Hepatocyte (in vitro differentiated cells): ENCODE data around the gene EXOC4. TPM values are rescaled to one million over a fixed set of nuclear protein-coding genes. Genes with fewer than 3 reads are reported as not detected.

Source experiments
- DNase-seq: peaks from one replicate; pipeline ENCODE4 v3.0.0-alpha.2; 2016; ENCODE audit warnings: low spot score
- H2AFZ ChIP-seq: fragments of 200-600 bp; sonication (generic); 2 replicates; pipeline ENCODE4 v1.6.0; 2016; ENCODE audit warnings: antibody characterized with exemption, mild to moderate bottlenecking
- H3K27ac ChIP-seq: fragments of 200-600 bp; sonication (generic); 2 replicates; pipeline ENCODE4 v1.5.1; 2016; ENCODE audit warnings: mild to moderate bottlenecking
- H3K27me3 ChIP-seq: fragments of 200-600 bp; sonication (generic); 2 replicates; pipeline ENCODE4 v1.6.1; 2016
- H3K36me3 ChIP-seq: fragments of 200-600 bp; sonication (generic); replicated peaks from 2 replicates; pipeline ENCODE4 v1.5.1; 2016; ENCODE audit warnings: low read depth; ENCODE audit not compliant: insufficient read depth
- H3K4me1 ChIP-seq: fragments of 200-600 bp; sonication (generic); 2 replicates; pipeline ENCODE4 v1.5.1; 2016; ENCODE audit warnings: mild to moderate bottlenecking, moderate library complexity; ENCODE audit not compliant: insufficient read depth
- H3K4me2 ChIP-seq: fragments of 200-600 bp; sonication (generic); 2 replicates; pipeline ENCODE4 v1.6.0; 2016
- H3K4me3 ChIP-seq: fragments of 200-600 bp; sonication (generic); 2 replicates; pipeline ENCODE4 v1.5.1; 2016; ENCODE audit warnings: mild to moderate bottlenecking
- H3K79me2 ChIP-seq: fragments of 200-600 bp; sonication (generic); 2 replicates; pipeline ENCODE4 v1.6.0; 2017; ENCODE audit warnings: mild to moderate bottlenecking
- H3K9me2 ChIP-seq: fragments of 200-600 bp; sonication (generic); replicated peaks from 2 replicates; pipeline ENCODE4 v1.6.0; 2017; ENCODE audit warnings: mild to moderate bottlenecking; ENCODE audit not compliant: insufficient read depth
- H3K9me3 ChIP-seq: fragments of 200-600 bp; sonication (generic); 2 replicates; pipeline ENCODE4 v1.5.1; 2016; ENCODE audit warnings: low read depth, mild to moderate bottlenecking
- H4K20me1 ChIP-seq: fragments of 200-600 bp; sonication (generic); 2 replicates; pipeline ENCODE4 v1.6.0; 2016; ENCODE audit warnings: mild to moderate bottlenecking; ENCODE audit not compliant: insufficient read depth, poor library complexity, severe bottlenecking
- CTCF ChIP-seq: fragments of 200-600 bp; sonication (generic); IDR thresholded peaks from 2 replicates; pipeline ENCODE4 v1.5.1; 2016; ENCODE audit warnings: antibody characterized with exemption, mild to moderate bottlenecking; ENCODE audit not compliant: poor library complexity
- EZH2 ChIP-seq: fragments of 200-600 bp; sonication (generic); IDR thresholded peaks from 2 replicates; pipeline ENCODE4 v1.6.1; 2016; ENCODE audit warnings: antibody characterized with exemption, mild to moderate bottlenecking, borderline replicate concordance
- EZH2phosphoT487 ChIP-seq: fragments of 200-600 bp; sonication (generic); IDR thresholded peaks from one replicate; pipeline ENCODE4 v1.6.1; 2018; ENCODE audit warnings: antibody characterized with exemption, mild to moderate bottlenecking, low read depth, moderate library complexity; ENCODE audit not compliant: unreplicated experiment, severe bottlenecking
- WGBS: methylation state at CpG from one replicate; pipeline ENCODE4 v1.1.6; 2016; ENCODE audit warnings: low lambda C conversion rate; ENCODE audit errors: missing lambda C conversion rate; 5-methylcytosine and 5-hydroxymethylcytosine counted together
- polyA plus RNA-seq: library from polyadenylated mRNA; unstranded; fragments of >200 nt; fragmentation: Nextera tagmentation; extraction: Ambion mirVana; gene quantifications from 2 replicates; pipeline ENCODE4 v1.2.1, GENCODE V29; 2016
- total RNA-seq: library from RNA; depleted of rRNA; stranded (reverse); fragments of >200 nt; gene quantifications from 2 replicates; pipeline ENCODE4 v1.2.3, GENCODE V29; 2014

Gene EXOC4
- total and polyA plus RNA-seq, 2 experiments from 2014 or later: 34.8 to 56.1 TPM

DNA sequence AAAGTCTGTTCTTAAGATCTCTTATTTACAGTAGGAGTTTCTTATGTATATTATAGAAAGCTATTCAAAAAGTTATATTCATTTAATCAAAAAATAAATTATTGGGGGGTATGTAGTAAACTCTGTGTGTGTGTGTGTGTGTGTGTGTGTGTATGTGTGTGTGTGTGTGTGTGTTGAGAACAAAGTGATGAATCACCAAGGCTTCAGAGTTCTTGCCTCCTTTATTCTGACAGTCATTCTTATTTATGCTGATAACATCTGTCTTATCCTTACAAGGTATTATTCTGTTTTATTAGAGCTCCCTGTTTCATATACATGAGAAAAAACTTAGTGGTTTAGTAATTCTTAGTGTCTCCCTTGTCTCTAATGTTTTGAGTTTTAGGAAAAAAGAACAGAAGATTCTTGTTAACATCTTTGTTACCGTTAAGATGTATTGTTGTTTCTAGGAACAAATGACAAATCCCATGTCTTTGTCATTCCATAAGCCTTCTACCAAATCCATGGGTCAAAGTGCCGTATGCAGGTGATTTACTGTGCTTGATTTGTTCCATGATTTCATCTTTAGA, 424.0 kb downstream of the EXOC4 start:
- no peak overlapping the region for H2AFZ ChIP-seq
- 67% methylated on average over 2 of the region's 2 CpGs for WGBS

DNA sequence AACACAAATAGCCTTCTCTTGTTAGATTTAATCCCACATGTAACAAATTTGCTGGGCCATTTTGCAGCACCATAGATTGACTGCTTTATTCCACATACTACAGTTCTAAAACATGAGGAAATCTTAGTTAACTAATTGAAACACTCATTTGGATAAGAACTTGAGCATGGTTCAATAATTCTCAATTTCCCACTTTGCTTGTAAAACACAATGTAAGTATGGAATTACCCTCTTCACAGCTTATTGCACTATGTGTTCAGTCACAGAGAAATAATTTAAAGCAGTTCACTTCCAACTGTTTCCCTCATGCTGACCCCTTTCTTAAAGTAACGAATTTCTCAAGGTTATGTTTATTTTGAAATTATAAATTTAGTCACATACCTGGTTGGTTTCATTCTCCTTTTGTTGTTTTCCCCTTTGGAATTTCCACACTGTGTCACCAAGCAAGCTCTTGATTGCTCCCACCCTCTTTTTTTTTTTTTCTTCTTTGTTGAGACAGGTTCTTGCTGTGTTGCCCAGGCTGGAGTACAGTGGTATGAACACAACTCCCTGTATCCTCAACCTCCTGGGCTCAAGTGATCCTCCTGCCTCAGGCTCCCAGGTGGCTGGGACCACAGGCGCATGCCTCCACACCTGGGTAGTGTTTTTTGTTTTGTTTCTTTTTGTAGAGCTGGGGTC, 425.4 kb downstream of the EXOC4 start:
- DNase-seq: no peak
- WGBS: 98% methylated on average over 2 of the region's 2 CpGs

More for the DNA sequence above, 424.0 kb downstream of the EXOC4 start:
- TF ChIP-seq CTCF (no peak), EZH2 (no peak), EZH2phosphoT487 (no peak)
- Histone ChIP-seq H3K4me2 (no peak overlapping the region), H3K79me2 (no peaks in the 10 kb centered on the region), H3K36me3 (no peaks in the 10 kb centered on the region), H3K9me2 (no peaks in the 10 kb centered on the region), H4K20me1 (no peaks in the 10 kb centered on the region), H3K4me1 (no peaks in the 10 kb centered on the region), H3K27me3 (no peaks in the 10 kb centered on the region), H3K27ac (no peak overlapping the region), H3K4me3 (no peak overlapping the region), H3K9me3 (no peaks in the 10 kb centered on the region)
- no peak for DNase-seq

GRCh38 chr7:133679977-133680376, 427.1 kb downstream of the EXOC4 start:
- Histone ChIP-seq H3K36me3 (no peaks in the 10 kb centered on the region), H3K9me2 (no peaks in the 10 kb centered on the region), H4K20me1 (no peaks in the 10 kb centered on the region), H2AFZ (no peak overlapping the region), H3K27me3 (no peaks in the 10 kb centered on the region), H3K27ac (no peak overlapping the region), H3K4me3 (no peak overlapping the region), H3K4me2 (no peak overlapping the region), H3K4me1 (peaks cover 5% of the 10 kb centered on the region), H3K9me3 (no peaks in the 10 kb centered on the region), H3K79me2 (no peaks in the 10 kb centered on the region)
- TF ChIP-seq EZH2phosphoT487 (no peak), EZH2 (no peak), CTCF (no peak)
- DNase-seq: no peak

More for the DNA sequence above, 425.4 kb downstream of the EXOC4 start:
- Histone ChIP-seq H3K4me1 (peaks cover 5% of the 10 kb centered on the region), H3K79me2 (no peaks in the 10 kb centered on the region), H3K4me2 (no peak overlapping the region), H3K27ac (no peak overlapping the region), H3K36me3 (no peaks in the 10 kb centered on the region), H3K27me3 (no peaks in the 10 kb centered on the region), H4K20me1 (no peaks in the 10 kb centered on the region), H3K9me3 (no peaks in the 10 kb centered on the region), H2AFZ (no peak overlapping the region), H3K9me2 (no peaks in the 10 kb centered on the region), H3K4me3 (no peak overlapping the region)
- no peak for TF ChIP-seq EZH2phosphoT487
- TF ChIP-seq CTCF: no peak
- TF ChIP-seq EZH2: no peak
